Fibroblast of the aortic adventitia (primary cell): ENCODE measurements around the gene VAT1L. TPM values are rescaled to one million over a fixed set of nuclear protein-coding genes. Genes with fewer than 3 reads are reported as not detected.

Source experiments
- DNase-seq: peaks from one replicate; pipeline ENCODE4 v3.0.0-alpha.2; 2010; ENCODE audit warnings: low read depth
- H3K4me3 ChIP-seq: 2 replicates; pipeline ENCODE4 v1.5.1; 2011; ENCODE audit warnings: low read depth, mild to moderate bottlenecking, control low read depth, low read length, moderate library complexity
- CTCF ChIP-seq: IDR thresholded peaks from 2 replicates; pipeline ENCODE4 v1.5.1; 2011; ENCODE audit warnings: mild to moderate bottlenecking, low read length, control low read depth, inconsistent platforms; ENCODE audit not compliant: insufficient read depth
- total RNA-seq: library from RNA; depleted of rRNA; stranded (reverse); fragments of >200 nt; gene quantifications from 2 replicates; pipeline ENCODE4 v1.2.3, GENCODE V29; 2012; ENCODE audit warnings: low replicate concordance

The VAT1L gene
- total RNA-seq, 1 donor = 12.2 TPM

- H3K4me3 ChIP-seq = no peak overlapping the region
- DNase-seq = no peak
- TF ChIP-seq CTCF = no peak
Measured at GRCh38 chr16:78025631-78026030, 237.3 kb downstream of the VAT1L start.

- DNase-seq = no peak
- TF ChIP-seq CTCF = no peak
- no peak overlapping the region for H3K4me3 ChIP-seq
Measured at GRCh38 chr16:78028018-78028417, 239.7 kb downstream of the VAT1L start.

Other genes with a start within 250 kb of the VAT1L start
- 5.8 and 9.2 TPM in 2 replicates for gene NUDT7, start 66.0 kb upstream of the VAT1L start, total RNA-seq
- gene CLEC3A, start 234.0 kb downstream of the VAT1L start, total RNA-seq = not detected in 2 replicates